GOT3 (cell line): ENCODE results near the gene OR3A1.
"Not testable (repeated sequence)": the region's sequence is repeated elsewhere in the genome, so short reads cannot be mapped to it uniquely, and the experiment has no call there.

ENCODE experiments used
- DNase-seq: peaks from one replicate; lab custom pipeline; 2025; ENCODE audit warnings: mixed read lengths; lab: John Stamatoyannopoulos, UW

OR3A1 gene, protein sequence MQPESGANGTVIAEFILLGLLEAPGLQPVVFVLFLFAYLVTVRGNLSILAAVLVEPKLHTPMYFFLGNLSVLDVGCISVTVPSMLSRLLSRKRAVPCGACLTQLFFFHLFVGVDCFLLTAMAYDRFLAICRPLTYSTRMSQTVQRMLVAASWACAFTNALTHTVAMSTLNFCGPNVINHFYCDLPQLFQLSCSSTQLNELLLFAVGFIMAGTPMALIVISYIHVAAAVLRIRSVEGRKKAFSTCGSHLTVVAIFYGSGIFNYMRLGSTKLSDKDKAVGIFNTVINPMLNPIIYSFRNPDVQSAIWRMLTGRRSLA

DNA sequence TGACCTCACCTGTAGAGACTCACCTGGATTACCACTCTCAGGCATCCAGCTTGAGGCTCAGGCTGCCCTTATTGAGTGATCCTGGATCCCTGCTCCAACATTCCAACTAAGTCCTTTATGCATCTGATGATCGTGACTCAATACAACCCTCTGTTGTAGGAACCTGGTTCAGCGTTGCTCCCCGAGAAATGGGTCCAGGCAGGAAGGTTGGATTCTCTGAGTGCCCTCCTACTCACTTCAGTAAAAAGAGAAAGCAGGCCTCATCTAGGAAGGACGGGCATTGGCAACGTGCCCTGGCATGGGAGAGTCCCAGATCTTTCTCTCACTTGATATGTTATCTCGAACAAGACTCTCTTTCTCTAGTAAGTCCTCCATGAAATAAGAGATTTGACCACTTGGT lies at the start of gene OR3A1:
Gene OR3A1, minus strand, starts transcription at position 101 of the 400 bp plus-strand sequence. CDS start 5,778 bp downstream, outside the sequence.
- DNase-seq = no peak

DNA sequence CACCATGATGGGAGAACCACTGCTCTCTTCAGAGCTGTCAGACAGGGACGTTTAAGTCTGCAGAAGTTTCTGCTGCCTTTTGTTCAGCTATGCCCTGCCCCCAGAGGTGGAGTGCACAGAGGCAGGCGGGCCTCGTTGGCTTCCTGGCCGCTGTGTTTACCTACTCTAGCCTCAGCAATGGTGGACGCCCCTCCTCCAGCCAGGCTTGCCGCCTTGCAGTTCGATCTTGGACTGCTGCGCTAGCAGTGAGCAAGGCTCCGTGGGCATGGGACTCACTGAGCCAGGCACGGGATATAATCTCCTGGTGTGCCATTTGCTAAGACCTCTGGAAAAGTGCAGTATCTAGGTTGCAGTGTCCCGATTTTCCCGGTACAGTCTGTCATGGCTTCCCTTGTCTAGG lies 44.6 kb upstream of the OR3A1 start:
- not testable (repeated sequence) for DNase-seq

DNA sequence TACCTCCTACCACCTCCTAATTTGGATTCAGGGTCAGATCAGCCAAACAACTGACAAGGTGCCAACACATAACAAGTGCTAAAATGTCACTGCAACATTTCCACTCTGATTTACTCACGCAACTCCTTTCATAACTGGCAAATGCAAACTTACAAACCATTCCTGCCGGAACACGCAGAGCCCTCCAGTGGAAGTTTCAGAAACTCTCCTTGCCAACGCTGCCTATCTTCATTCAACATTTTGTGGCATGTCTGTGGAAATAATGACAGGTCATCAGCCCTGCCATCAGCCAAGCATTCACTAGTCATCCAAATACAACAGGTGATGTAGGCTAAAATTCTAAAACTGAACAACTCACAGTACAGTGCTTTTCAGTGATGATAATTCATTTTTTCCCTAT lies 37.7 kb upstream of the OR3A1 start:
- no peak for DNase-seq

DNA sequence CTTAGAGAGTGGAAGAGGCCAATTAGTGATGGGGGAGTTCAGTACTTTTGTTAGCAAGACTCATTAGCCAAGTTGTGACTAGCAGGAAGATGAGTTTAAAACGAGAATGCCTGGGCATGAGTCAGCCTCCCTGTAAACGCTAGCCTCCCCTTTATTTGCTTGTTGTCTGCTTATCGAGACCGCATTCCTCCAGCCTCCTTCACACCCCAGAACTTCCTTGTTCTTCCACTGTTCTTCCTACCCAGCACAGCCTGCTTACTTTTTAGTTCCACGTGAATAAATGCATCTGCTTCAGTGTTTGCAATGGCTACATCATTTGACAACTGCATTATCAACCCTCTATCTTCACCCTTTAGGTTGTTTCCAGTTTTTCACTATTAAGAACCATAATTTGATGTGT lies 20.2 kb upstream of the OR3A1 start:
- DNase-seq = no peak

DNA sequence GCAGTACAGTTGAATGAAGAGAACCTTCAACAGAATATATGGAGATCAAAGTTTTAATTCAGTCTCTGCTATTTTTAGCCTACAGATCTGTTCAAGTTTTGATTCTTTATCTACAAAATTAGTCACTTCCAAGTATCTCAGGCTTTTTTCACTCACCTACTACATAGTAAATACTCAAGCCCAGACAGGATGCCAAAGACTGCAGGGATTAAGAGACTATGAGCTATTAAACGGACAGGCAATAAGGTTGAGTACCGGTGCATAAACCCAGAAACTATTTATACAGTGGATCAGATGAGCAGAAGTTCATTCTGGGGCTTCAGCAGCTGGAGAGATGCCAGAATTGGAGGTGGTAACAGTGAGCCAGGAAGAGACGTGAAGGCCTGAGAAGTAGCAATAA lies 18.7 kb upstream of the OR3A1 start:
- no peak for DNase-seq

DNA sequence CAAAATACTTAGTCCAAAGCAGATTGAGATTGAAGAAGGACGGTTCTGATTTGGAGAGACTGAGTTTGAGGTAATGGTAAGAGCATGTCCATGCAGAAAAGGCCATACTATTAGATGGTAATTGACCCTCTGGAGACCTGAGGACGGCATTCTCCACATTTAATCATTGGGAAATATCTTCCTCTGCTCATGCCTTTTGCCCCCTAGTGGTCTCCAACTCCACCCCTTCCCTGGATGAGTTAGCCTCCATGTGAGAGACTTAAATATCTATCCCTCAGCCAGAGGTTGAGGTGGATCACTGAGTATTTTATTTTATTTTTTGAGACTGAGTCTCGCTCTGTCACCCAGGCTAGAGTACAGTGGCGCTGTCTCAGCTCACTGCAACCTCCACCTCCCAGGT lies 10.4 kb upstream of the OR3A1 start:
- no peak for DNase-seq

DNA sequence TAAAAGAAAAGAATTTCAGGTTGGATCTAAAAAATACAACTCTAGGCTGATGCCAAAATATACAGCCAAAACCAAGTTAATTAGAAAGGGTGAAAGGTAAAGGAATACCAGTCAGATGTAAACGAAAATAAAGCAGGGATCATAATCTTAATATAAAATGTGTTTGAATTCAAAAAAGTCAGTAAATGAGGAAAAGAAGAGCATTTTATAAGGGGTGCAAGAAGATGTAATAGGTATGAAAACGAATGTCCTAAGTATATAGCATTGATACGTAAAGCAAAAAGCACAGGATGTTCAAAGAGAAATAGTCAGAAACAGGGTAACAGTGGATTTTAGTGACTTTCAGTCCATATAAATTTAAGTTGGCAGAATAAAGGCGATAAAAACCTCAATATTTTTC lies 2.5 kb downstream of the OR3A1 start:
- no peak for DNase-seq

DNA sequence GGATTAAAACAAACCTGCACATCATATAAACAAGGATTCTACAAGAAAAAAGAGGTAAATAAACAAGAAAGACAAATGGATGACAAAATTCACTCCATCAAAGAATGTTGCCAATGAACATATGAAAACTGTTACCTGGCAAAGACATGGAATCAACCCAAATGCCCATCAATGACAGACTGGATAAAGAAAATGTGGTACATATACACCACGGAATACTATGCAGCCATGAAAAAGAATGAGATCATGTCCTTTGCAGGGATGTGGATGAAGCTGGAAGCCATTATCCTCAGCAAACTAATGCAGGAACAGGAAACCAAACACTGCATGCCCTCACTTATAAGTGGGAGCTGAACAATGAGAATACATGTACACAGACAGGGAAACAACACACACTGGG lies 4.6 kb downstream of the OR3A1 start:
- not testable (repeated sequence) for DNase-seq

DNA sequence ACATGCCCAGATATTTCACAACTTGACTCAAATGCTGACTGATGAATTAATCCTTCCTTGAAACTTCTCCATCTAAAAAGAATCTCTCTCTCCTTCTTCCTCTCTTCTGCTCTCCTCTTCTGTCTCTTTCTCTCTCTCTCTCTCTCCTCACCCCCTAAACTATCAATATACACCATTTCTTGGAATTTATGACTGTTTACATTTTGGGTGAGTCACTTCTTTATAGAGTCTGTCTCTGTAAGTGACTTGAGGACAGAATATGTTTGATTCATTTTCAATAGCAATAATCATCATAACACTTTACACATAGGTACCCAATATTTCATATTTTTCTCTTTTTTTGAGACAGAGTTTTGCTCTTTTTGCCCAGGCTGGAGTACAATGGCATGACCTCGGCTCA lies 15.3 kb downstream of the OR3A1 start:
- no peak for DNase-seq

DNA sequence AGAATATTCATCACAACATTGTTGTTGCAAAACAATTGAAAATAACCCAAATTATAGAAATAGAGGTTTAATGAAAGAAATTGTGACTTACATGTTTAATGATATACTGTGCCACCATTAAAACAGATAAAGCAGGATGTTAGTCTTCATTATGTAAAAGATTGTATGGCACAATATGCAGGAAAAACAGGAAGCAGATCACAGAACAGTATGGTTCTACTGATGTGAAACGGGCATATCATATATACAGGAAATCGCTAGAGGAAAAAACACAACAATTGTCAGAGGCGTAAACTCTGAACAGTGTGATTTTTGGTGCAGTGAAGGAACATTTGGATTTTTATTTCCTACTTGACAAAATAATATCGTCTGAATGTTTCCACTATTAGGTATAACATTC lies 22.0 kb downstream of the OR3A1 start:
- no peak for DNase-seq

DNA sequence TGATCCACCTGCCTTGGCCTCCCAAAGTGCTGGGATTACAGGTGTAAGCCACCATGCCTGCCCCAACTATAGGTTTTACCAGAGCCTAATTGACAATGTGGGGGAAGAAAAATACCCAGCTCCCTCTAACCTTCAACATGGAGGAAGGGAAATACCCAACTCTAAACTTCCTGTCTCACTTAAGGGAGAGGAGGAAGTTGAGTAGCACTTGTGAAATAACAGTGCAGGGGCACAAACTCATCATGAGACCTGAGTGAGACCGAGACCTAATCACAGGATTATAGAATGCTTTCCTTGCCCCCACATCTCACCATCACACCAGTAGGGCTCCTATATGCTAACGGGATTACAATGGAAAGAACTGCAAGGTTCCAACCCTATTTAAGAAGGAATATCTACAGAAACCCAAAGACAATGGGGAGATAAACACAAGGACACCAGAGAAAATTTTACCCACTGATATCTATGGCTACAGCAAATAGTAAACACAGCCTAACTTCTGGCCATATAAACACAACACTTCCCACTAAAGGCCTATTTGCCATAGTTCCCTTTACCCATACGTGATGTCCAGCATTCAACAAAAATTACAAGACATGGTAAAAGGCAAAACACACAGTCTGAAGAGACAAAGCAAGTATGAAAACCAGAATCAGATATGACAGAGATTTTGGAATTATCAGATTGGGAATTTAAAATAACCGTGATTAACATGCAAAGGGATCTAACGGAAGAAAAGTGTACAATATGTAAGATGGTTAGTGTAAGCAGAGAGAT lies 26.9 kb downstream of the OR3A1 start:
- DNase-seq = no peak

DNA sequence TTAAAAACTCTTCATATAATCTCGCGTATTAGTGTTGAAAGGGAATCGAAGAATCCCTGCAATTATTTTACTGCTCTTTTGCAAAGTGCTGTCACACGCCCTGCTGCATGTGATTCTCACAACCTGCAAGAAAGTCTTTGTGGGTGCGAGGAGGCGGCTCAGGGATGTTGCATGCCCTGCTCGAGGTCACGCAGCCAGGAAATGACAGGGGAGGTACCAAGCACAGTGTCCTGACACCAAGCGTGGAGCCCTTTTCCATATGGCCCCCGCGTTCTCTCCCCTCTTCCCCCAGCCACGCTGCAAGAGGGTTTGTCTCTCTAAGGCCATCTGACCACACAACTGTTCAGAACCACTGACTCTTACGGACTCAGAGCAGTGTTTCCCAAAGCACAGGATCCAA lies 37.6 kb downstream of the OR3A1 start:
- no peak for DNase-seq

DNA sequence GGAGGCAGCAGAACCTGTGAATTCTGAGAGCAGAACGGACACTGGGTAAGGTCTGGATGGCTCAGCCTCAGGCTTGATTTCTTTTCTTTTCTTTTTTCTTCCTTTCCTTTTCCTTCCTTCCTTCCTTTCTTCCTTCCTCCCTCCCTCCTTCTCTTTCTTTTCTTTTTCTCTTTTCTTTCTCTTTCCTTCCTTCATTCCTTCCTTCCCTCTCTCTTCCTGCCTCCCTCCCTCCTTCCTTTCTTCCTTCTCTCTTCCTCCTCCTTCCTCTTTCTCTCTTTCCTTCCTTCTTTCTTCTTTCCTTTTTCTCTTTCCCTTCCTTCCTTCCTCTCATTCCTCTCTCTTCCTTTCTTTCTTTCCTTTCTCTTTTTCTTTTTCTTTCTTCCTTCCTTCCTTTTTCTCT lies 38.0 kb downstream of the OR3A1 start:
- no peak for DNase-seq

DNA sequence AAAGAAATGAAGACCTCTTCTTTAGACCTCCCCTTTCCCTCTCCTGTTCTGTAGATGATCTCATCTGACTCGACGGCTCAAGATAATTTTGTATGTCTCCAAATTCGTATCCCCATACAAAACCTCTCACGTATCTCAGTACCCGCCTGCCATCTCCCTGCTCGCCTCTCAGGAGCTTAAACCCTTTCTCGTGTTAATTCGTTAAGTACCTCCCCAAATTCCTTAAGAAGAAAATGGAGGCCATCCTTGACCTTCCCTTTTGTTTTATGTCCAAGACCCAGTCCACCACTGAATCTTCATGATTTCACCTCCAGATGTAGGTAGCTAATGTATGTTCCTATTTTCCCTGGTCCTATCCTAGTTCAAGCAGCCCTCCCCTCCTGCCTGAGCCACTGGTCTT lies 41.6 kb downstream of the OR3A1 start:
- no peak for DNase-seq

DNA sequence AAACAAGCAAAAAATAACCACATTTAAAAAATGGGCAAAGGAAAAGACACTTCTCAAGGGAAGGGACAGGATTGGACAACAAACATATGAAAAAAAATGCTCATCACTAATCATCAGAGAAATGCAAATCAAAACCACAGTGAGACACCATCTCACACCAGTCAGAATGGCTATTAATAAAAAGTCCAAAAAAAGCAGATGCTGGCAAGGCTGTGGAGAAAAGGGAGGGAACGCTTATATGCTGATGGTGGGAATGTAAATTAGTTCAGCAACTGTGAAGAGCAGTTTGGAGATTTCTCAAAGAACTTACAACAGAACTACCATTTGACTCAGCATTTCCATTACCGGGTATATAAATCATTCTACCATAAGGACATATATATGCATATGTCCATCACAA lies 49.1 kb downstream of the OR3A1 start:
- not testable (repeated sequence) for DNase-seq

DNA sequence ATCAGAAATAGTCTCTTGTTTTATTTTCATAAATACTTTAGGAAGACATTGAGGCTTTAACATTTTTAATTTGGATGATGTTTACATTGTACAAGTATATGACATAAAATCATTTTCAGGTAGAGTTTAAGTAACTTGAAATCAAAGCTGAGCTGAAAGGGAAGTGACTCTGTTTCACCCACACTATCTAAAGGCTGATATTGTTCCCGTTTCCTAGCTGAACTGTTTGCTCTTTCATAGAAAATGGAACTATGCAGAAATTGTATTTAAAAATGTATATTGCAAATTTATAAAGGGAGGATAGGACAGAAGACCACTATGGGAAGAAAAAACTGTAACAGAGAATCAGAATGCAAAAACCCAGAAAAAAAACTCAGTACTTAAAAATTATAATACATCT lies 53.3 kb downstream of the OR3A1 start:
- not testable (repeated sequence) for DNase-seq

DNA sequence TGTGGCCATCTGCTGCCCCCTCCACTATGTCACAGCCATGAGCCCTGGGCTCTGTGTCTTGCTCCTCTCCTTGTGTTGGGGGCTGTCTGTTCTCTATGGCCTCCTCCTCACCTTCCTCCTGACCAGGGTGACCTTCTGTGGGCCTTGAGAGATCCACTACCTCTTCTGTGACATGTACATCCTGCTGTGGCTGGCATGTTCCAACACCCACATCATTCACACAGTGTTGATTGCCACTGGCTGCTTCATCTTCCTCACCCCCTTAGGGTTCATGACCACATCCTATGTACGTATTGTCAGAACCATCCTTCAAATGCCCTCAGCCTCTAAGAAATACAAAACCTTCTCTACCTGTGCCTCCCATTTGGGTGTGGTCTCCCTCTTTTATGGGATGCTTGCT lies 57.1 kb downstream of the OR3A1 start:
- DNase-seq = not testable (repeated sequence)
